Sigmoid colon (tissue), 7 donors: ENCODE data around the gene ZDHHC4. TPM values are rescaled to one million over a fixed set of nuclear protein-coding genes. Genes with fewer than 3 reads are reported as not detected.

Experiments used
- DNase-seq: peaks from one replicate; pipeline ENCODE4 v3.0.0-alpha.2; 2019
- H3K27ac ChIP-seq, 4 donors: fragments of 200-600 bp; sonication (generic); one replicate each; pipeline ENCODE4 v1.5.1; 2016 to 2019; ENCODE audit warnings: mild to moderate bottlenecking in 1 of 4
- H3K27me3 ChIP-seq, 3 donors: fragments of 200-600 bp; sonication (generic); one replicate each; pipeline ENCODE4 v1.5.1; 2019; ENCODE audit warnings: mild to moderate bottlenecking in 1 of 3
- H3K36me3 ChIP-seq, 4 donors: fragments of 200-600 bp; sonication (generic); one replicate each; pipeline ENCODE4 v1.5.1; 2016 to 2019
- H3K4me1 ChIP-seq, 4 donors: fragments of 200-600 bp; sonication (generic); one replicate each; pipeline ENCODE4 v1.5.1; 2017 to 2019
- H3K4me3 ChIP-seq, 4 donors: fragments of 200-600 bp; sonication (generic); one replicate each; pipeline ENCODE4 v1.5.1; 2017 to 2019; ENCODE audit warnings: mild to moderate bottlenecking in 2 of 4, moderate library complexity in 1 of 4
- H3K9me3 ChIP-seq, 4 donors: fragments of 200-600 bp in 3 of 4; sonication (generic) in 3 of 4; one replicate each; pipeline versions ENCODE4 v1.5.1 to v1.6.1; 2013 to 2019
- CTCF ChIP-seq, 4 experiments: fragments of 450-650 bp in 3 of 4; fragments of 200-600 bp in 1 of 4; IDR thresholded peaks; one replicate each; pipeline ENCODE4 v1.5.1; 2016 to 2019; ENCODE audit warnings: antibody characterized with exemption in 4 of 4, mild to moderate bottlenecking in 3 of 4, moderate library complexity in 2 of 4
- EP300 ChIP-seq, 4 donors: sonication (generic); formaldehyde crosslinking; IDR thresholded peaks; one replicate each; pipeline ENCODE4 v1.6.1; 2017; ENCODE audit warnings: antibody characterized with exemption in 4 of 4
- POLR2A ChIP-seq, 2 donors: fragments of 450-650 bp; IDR thresholded peaks; one replicate each; pipeline ENCODE4 v1.6.1; 2016; ENCODE audit warnings: antibody characterized with exemption in 2 of 2, mild to moderate bottlenecking in 2 of 2, moderate library complexity in 2 of 2
- POLR2AphosphoS5 ChIP-seq, 4 donors: sonication (generic); formaldehyde crosslinking; IDR thresholded peaks; one replicate each; pipeline ENCODE4 v1.6.1; 2017; ENCODE audit warnings: antibody characterized with exemption in 4 of 4
- WGBS, 2 donors: extraction: QIAGEN DNeasy Blood & Tissue Kit; methylation state at CpG; one replicate each; pipeline ENCODE4 v1.1.7; 2013; 5-methylcytosine and 5-hydroxymethylcytosine counted together
- intact Hi-C: fragments of 100-400 bp; cut with DNase I; formaldehyde crosslinking; loops from one replicate; pipeline ENCODE4 v1.15.1; 2023
- polyA plus RNA-seq, 3 donors: library from polyadenylated mRNA; stranded (reverse); fragments of 200-250 nt; gene quantifications; one replicate each; pipeline ENCODE4 v1.2.3, GENCODE V29; 2013
- total RNA-seq, 4 donors: library from RNA; depleted of rRNA; stranded (reverse); fragments of >200 nt; gene quantifications; one replicate each; pipeline ENCODE4 v1.1.0, GENCODE V29; 2016
- donor health status: healthy with polysubstance abuse.
- donor health status: Bipolar disorder and iron deficiency.
- donor health status: healthy.

ZDHHC4 gene
- total RNA-seq, result 10 to 100 TPM; 51.0 to 73.6 (median 61.8) TPM
- 10 to 100 TPM; 32.4 to 38.8 (median 33.6) TPM for polyA plus RNA-seq

- 5 to 15% methylated on average over 51 of the region's 51 CpGs for WGBS, 2 donors
- peak within 1 kb of the TSS; percentile 67 to 77 (median 72) for H3K4me3 ChIP-seq
- TF ChIP-seq POLR2AphosphoS5 (IDR thresholded peaks at IDR 0.05), result peak; percentile 95 to 98 (median 96)
- TF ChIP-seq EP300 (IDR thresholded peaks at IDR 0.05), result peak in 1 of 4 donors; percentile 6
- TF ChIP-seq CTCF (IDR thresholded peaks at IDR 0.05), result no peak
- TF ChIP-seq POLR2A (IDR thresholded peaks at IDR 0.05), result peak; percentile 93 to 94
- H3K9me3 ChIP-seq, result no peaks in the 10 kb centered on the region
- DNase-seq, result peak; percentile 93
- intact Hi-C loops, result loop anchor here (1.0 to 2.0 kb wide), 2 partner anchors 13 to 61 kb away; partner anchors contain the start of gene INTS15
- peak within 1 kb of the TSS; percentile 93 to 97 (median 95) for H3K27ac ChIP-seq
- peaks cover 0 to 11% (median 6%) of the 10 kb centered on the region in 4 donors for H3K4me1 ChIP-seq
- H3K36me3 ChIP-seq, result peaks cover 7 to 40% (median 23%) of the 10 kb centered on the region in 4 donors
- H3K27me3 ChIP-seq, result no peaks in the 10 kb centered on the region
These were observed at the start of gene ZDHHC4 for GRCh38 chr7:6577369-6578113. TSS of gene ZDHHC4 (plus strand) at chr7:6577454. CDS start at chr7:6580562, 3,108 bp downstream.

GRCh38 chr7:6528401-6529130 lies 48.7 kb upstream of the ZDHHC4 start:
- intact Hi-C loops, result no loop called here
- H3K27me3 ChIP-seq, result peaks cover 22 to 79% (median 43%) of the 10 kb centered on the region in 3 donors
- H3K4me3 ChIP-seq, result no peak overlapping the region
- peaks cover 0 to 18% (median 13%) of the 10 kb centered on the region in 4 donors for H3K4me1 ChIP-seq
- no peaks in the 10 kb centered on the region for H3K9me3 ChIP-seq
- WGBS, 2 donors, result 65 to 75% methylated on average over 13 of the region's 13 CpGs
- no peak overlapping the region for H3K27ac ChIP-seq
- H3K36me3 ChIP-seq, result no peaks in the 10 kb centered on the region
- TF ChIP-seq EP300 (IDR thresholded peaks at IDR 0.05), result no peak
- no peak for TF ChIP-seq POLR2A (IDR thresholded peaks at IDR 0.05)
- TF ChIP-seq POLR2AphosphoS5 (IDR thresholded peaks at IDR 0.05), result no peak
- no peak for TF ChIP-seq CTCF (IDR thresholded peaks at IDR 0.05)
- DNase-seq, result no peak

- TF ChIP-seq EP300 (IDR thresholded peaks at IDR 0.05) (no peak), POLR2A (IDR thresholded peaks at IDR 0.05) (no peak), POLR2AphosphoS5 (IDR thresholded peaks at IDR 0.05) (no peak), CTCF (IDR thresholded peaks at IDR 0.05) (no peak)
- no peak for DNase-seq
- Histone ChIP-seq H3K36me3 (no peaks in the 10 kb centered on the region), H3K27me3 (peaks cover 22 to 74% (median 43%) of the 10 kb centered on the region in 3 donors), H3K27ac (no peak overlapping the region), H3K4me1 (peaks cover 0 to 18% (median 13%) of the 10 kb centered on the region in 4 donors), H3K9me3 (no peaks in the 10 kb centered on the region), H3K4me3 (no peak overlapping the region)
- 62 to 70% methylated on average over 6 of the region's 6 CpGs for WGBS, 2 donors
- intact Hi-C loops, result no loop called here
These were observed 47.6 kb upstream of the ZDHHC4 start for GRCh38 chr7:6529643-6530042.

- H3K36me3 ChIP-seq, result no peaks in the 10 kb centered on the region
- H3K27ac ChIP-seq, result no peak overlapping the region
- intact Hi-C loops, result no loop called here
- peak overlapping the region in 1 of 4 donors; percentile 19 for H3K4me3 ChIP-seq
- TF ChIP-seq CTCF (IDR thresholded peaks at IDR 0.05) (no peak), POLR2A (IDR thresholded peaks at IDR 0.05) (no peak), EP300 (IDR thresholded peaks at IDR 0.05) (no peak), POLR2AphosphoS5 (IDR thresholded peaks at IDR 0.05) (no peak)
- peaks cover 0 to 18% (median 13%) of the 10 kb centered on the region in 4 donors for H3K4me1 ChIP-seq
- no peak for DNase-seq
- WGBS, 2 donors, result 2 to 4% methylated on average over 74 of the region's 74 CpGs
- peaks cover 21 to 79% (median 41%) of the 10 kb centered on the region in 3 donors for H3K27me3 ChIP-seq
- no peaks in the 10 kb centered on the region for H3K9me3 ChIP-seq
These were observed 46.4 kb upstream of the ZDHHC4 start for GRCh38 chr7:6530626-6531491.
